CD4-positive, alpha-beta T cell (primary cell): ENCODE data around the gene CCSER2. TPM values are rescaled to one million over a fixed set of nuclear protein-coding genes. Genes with fewer than 3 reads are reported as not detected.

Experiments
- ATAC-seq: fragments of 200-7000 bp; cut with Tn5 transposase; one replicate; pipeline ENCODE4 v1.10.0; 2022; ENCODE audit warnings: mild to moderate bottlenecking; ENCODE audit not compliant: poor library complexity
- CTCF ChIA-PET: fragments of 350-600 bp; sonication (Branson Sonifier 250); formaldehyde crosslinking; loops from one replicate; lab custom pipeline; 2021; ENCODE audit warnings: antibody characterized with exemption, inconsistent platforms; lab: Charles Lee
- POLR2A ChIA-PET: fragments of 350-600 bp; sonication (Branson Sonifier 250); formaldehyde crosslinking; loops from one replicate; lab custom pipeline; 2021; ENCODE audit warnings: antibody characterized with exemption, inconsistent platforms; lab: Charles Lee
- DNase-seq, 14 experiments: peaks; one replicate each; pipeline ENCODE4 v3.0.0-alpha.2; 2013 to 2020; ENCODE audit warnings: mixed read lengths in 2 of 14
- H3K27ac ChIP-seq, 2 donors: one replicate each; pipeline versions ENCODE4 v1.5.1 to v1.7.0; 2013; ENCODE audit warnings: low read length in 2 of 2, low read depth in 1 of 2, mild to moderate bottlenecking in 1 of 2
- H3K27me3 ChIP-seq, 2 experiments: 1 replicate in 1 of 2; 2 replicates in 1 of 2; pipeline versions ENCODE4 v1.6.1 to v1.7.0; 2013; ENCODE audit warnings: low read length in 2 of 2, control low read depth in 1 of 2, mild to moderate bottlenecking in 1 of 2, moderate library complexity in 1 of 2; ENCODE audit not compliant: insufficient read depth in 2 of 2, control insufficient read depth in 1 of 2
- H3K36me3 ChIP-seq: one replicate; pipeline ENCODE4 v1.6.1; 2013; ENCODE audit warnings: low read length, control low read depth; ENCODE audit not compliant: insufficient read depth
- H3K4me1 ChIP-seq: one replicate; pipeline ENCODE4 v1.6.1; 2013; ENCODE audit warnings: low read length, control low read depth; ENCODE audit not compliant: insufficient read depth
- H3K4me3 ChIP-seq: one replicate; pipeline ENCODE4 v1.5.1; 2013; ENCODE audit warnings: mild to moderate bottlenecking, low read length, moderate library complexity
- H3K9me3 ChIP-seq, 2 experiments: 1 replicate in 1 of 2; 2 replicates in 1 of 2; pipeline versions ENCODE4 v1.6.1 to v1.7.0; 2013; ENCODE audit warnings: low read length in 2 of 2, mild to moderate bottlenecking in 2 of 2, control low read depth in 1 of 2, moderate library complexity in 1 of 2; ENCODE audit not compliant: control insufficient read depth in 1 of 2, insufficient read depth in 1 of 2
- H3K27ac Mint-ChIP-seq: one replicate; pipeline ENCODE4 v1.8.0; 2020; ENCODE audit warnings: mixed read lengths
- H3K27me3 Mint-ChIP-seq: one replicate; pipeline ENCODE4 v1.8.0; 2021; ENCODE audit warnings: mixed read lengths
- H3K36me3 Mint-ChIP-seq: one replicate; pipeline ENCODE4 v1.8.0; 2021; ENCODE audit warnings: low read depth, mixed read lengths
- H3K4me1 Mint-ChIP-seq: one replicate; pipeline ENCODE4 v1.8.0; 2021; ENCODE audit warnings: low read depth, mixed read lengths
- H3K4me3 Mint-ChIP-seq: one replicate; pipeline ENCODE4 v1.8.0; 2020; ENCODE audit warnings: mild to moderate bottlenecking, mixed read lengths
- H3K9me3 Mint-ChIP-seq: one replicate; pipeline ENCODE4 v1.8.0; 2020; ENCODE audit warnings: mixed read lengths
- CTCF ChIP-seq: fragments of 200-600 bp; IDR thresholded peaks from one replicate; pipeline ENCODE4 v1.8.0; 2022; ENCODE audit warnings: antibody characterized with exemption, mild to moderate bottlenecking
- intact Hi-C, 2 experiments: fragments of 100-400 bp; cut with DNase I in 1 of 2; cut with micrococcal nuclease in 1 of 2; formaldehyde crosslinking; loops; one replicate each; pipeline versions ENCODE4 v1.15.1 to v1.9.0; 2023 to 2025; cut with DNase I, micrococcal nuclease
- total RNA-seq, 174 experiments: library from RNA in 2 of 174; stranded (reverse) in 2 of 174; gene quantifications; one replicate each; pipeline ENCODE4 v1.2.3 and lab custom pipeline; 2021 to 2026

The CCSER2 gene
- total RNA-seq, 2 experiments from 2014 or later: 134 to 148 TPM

- ChIA-PET POLR2A (no interaction called here), CTCF (interaction anchor here (1.0 to 1.3 kb wide), 3 partner anchors 37 to 127 kb away, joined by 3 read pairs; no protein-coding TSS in a partner anchor)
- H3K9me3 Mint-ChIP-seq: no peaks in the 10 kb centered on the region
- DNase-seq: no peak
- no peak overlapping the region for H3K4me3 Mint-ChIP-seq
- intact Hi-C loops: no loop called here
- H3K4me1 Mint-ChIP-seq: peaks cover 58% of the 10 kb centered on the region
- peaks cover 85% of the 10 kb centered on the region for H3K36me3 Mint-ChIP-seq
- H3K27ac ChIP-seq: no peak overlapping the region
- no peak for TF ChIP-seq CTCF
- H3K9me3 ChIP-seq: no peaks in the 10 kb centered on the region
- no peak overlapping the region for H3K27ac Mint-ChIP-seq
- no peak overlapping the region for H3K4me3 ChIP-seq
- no peak for ATAC-seq
- peaks cover 17% of the 10 kb centered on the region for H3K36me3 ChIP-seq
- no peaks in the 10 kb centered on the region for H3K4me1 ChIP-seq
- no peaks in the 10 kb centered on the region for H3K27me3 Mint-ChIP-seq
- H3K27me3 ChIP-seq: no peaks in the 10 kb centered on the region
Measured at GRCh38 chr10:84392181-84392580, 63.8 kb downstream of the CCSER2 start.

- no peak overlapping the region for H3K27ac Mint-ChIP-seq
- Histone ChIP-seq H3K9me3 (no peaks in the 10 kb centered on the region), H3K27me3 (no peaks in the 10 kb centered on the region), H3K27ac (no peak overlapping the region), H3K4me1 (no peaks in the 10 kb centered on the region), H3K36me3 (peaks cover 13% of the 10 kb centered on the region), H3K4me3 (no peak overlapping the region)
- intact Hi-C loops: no loop called here
- POLR2A ChIA-PET: no interaction called here
- DNase-seq: no peak
- peaks cover 51% of the 10 kb centered on the region for H3K4me1 Mint-ChIP-seq
- peaks cover 90% of the 10 kb centered on the region for H3K36me3 Mint-ChIP-seq
- no peak overlapping the region for H3K4me3 Mint-ChIP-seq
- no peaks in the 10 kb centered on the region for H3K9me3 Mint-ChIP-seq
- no peaks in the 10 kb centered on the region for H3K27me3 Mint-ChIP-seq
- no peak for TF ChIP-seq CTCF
- CTCF ChIA-PET: no interaction called here
- ATAC-seq: no peak
Measured at GRCh38 chr10:84395581-84395980, 67.2 kb downstream of the CCSER2 start.

- H3K36me3 ChIP-seq: peaks cover 8% of the 10 kb centered on the region
- no peaks in the 10 kb centered on the region for H3K9me3 ChIP-seq
- no peak for DNase-seq
- no peaks in the 10 kb centered on the region for H3K4me1 ChIP-seq
- Mint-ChIP-seq H3K4me3 (no peak overlapping the region), H3K27me3 (no peaks in the 10 kb centered on the region), H3K27ac (peak overlapping the region; percentile 5), H3K4me1 (peaks cover 51% of the 10 kb centered on the region), H3K36me3 (peaks cover 92% of the 10 kb centered on the region), H3K9me3 (no peaks in the 10 kb centered on the region)
- no peak for ATAC-seq
- CTCF ChIA-PET: interaction anchor here (1.3 to 1.9 kb wide), 2 partner anchors 45 to 133 kb away, joined by 4 to 5 read pairs; no protein-coding TSS in a partner anchor
- H3K27ac ChIP-seq: no peak overlapping the region
- TF ChIP-seq CTCF: no peak
- no peaks in the 10 kb centered on the region for H3K27me3 ChIP-seq
- intact Hi-C loops: no loop called here
- POLR2A ChIA-PET: no interaction called here
- H3K4me3 ChIP-seq: no peak overlapping the region
Measured at GRCh38 chr10:84397735-84398144, 69.4 kb downstream of the CCSER2 start.
